ENCODE data around the gene ZNF280B. TPM values are rescaled to one million over a fixed set of nuclear protein-coding genes. Genes with fewer than 3 reads are reported as not detected.

Gene ZNF280B
- total RNA-seq, 2 experiments from 2014 or later, result 2.9 TPM

DNA sequence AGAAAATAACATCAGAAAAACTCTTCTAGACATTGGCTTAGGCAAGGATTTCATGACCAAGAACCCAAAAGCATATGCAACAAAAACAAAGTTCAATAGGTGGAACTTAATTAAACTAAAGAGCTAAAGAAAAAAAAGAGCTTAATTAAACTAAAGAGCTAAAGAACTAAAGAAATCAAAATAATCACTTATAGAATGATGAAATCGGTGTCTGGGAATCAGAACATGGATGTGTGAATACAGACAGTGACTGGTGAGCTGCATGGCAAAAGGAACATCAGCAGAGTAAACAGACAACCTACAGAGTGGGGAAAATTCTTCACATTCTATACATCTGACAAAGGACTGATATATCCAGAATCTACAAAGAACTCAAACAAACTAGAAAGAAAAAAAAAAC, 41.4 kb downstream of the ZNF280B start:
- no peak for DNase-seq
- H3K4me3 Mint-ChIP-seq, result no peak overlapping the region
- peaks cover 27% of the 10 kb centered on the region for H3K27me3 Mint-ChIP-seq
- no peaks in the 10 kb centered on the region for H3K4me1 Mint-ChIP-seq
- no peaks in the 10 kb centered on the region for H3K36me3 Mint-ChIP-seq
- peaks cover 12% of the 10 kb centered on the region for H3K9me3 Mint-ChIP-seq
- H3K27ac Mint-ChIP-seq, result no peak overlapping the region

DNA sequence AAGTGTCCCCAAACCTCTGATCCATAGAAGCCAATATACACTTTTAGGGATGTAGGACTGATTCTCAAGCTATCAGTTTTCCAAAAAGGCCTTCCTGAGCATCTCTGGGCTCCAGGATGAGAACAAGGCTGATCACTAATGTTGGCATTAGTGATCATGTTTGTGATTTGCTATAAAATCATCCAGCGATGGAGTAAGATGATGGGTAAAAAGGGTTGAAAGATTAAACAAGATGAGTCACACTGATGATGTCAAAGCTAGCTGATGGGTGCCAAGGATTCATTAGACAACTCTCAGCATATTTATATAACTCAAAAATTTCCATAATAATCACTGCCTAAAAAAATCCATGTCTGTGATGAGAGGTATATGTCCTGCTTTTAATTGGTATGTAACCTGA, 42.8 kb downstream of the ZNF280B start:
- H3K27me3 Mint-ChIP-seq, result peaks cover 32% of the 10 kb centered on the region
- no peak for DNase-seq
- no peaks in the 10 kb centered on the region for H3K4me1 Mint-ChIP-seq
- peaks cover 12% of the 10 kb centered on the region for H3K9me3 Mint-ChIP-seq
- no peak overlapping the region for H3K4me3 Mint-ChIP-seq
- no peaks in the 10 kb centered on the region for H3K36me3 Mint-ChIP-seq
- no peak overlapping the region for H3K27ac Mint-ChIP-seq

DNA sequence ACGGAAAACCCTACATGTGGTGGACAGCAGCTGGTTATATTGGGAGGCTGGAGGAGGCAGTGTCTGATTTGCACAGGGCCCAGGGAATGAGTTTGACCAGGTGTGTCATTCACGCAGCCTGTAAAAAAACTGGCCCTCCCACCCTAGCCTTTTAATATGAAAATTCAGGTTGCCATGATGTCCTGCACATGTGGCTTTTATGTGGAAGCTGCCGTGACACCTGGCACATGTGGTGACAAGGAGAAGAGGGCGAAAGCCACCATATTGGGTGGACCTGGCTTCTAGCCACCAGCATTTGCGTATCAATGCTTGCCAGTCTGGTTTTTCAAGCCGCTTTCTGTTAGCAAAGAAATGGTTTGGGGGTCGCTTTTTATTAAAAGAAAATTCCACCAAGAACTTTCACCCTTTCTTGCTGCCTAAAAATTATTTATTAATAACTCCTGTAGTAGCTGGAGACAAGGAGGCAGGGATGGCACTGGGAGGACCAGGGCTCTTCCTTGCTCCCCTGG, 43.4 kb downstream of the ZNF280B start:
- Mint-ChIP-seq H3K27me3 (peaks cover 36% of the 10 kb centered on the region), H3K4me3 (no peak overlapping the region), H3K4me1 (no peaks in the 10 kb centered on the region), H3K36me3 (no peaks in the 10 kb centered on the region), H3K27ac (no peak overlapping the region), H3K9me3 (peaks cover 15% of the 10 kb centered on the region)
- no peak for DNase-seq

DNA sequence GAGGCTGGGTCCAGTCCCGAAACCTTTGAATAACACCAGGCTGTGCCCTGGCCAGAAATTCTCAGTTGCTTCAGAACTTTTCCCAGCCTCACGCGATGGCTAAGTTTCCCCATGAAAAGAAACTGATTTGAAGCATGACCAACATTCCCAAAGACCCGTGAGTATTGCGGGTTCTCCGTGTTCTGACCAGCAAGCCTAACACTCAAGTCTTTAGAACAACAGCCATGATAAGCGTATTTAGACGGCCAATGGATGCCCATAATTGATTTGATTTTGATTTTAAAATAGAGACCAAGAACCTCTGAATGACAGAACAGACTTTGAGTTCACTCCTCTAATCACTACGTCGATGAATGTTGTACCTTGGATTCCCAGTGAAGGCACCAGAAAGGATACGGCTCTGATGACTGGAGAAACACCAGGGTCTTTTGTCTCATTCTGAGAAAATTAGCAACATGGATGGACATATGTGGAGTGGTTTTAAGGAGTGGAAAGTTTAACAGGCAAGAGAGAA, 43.9 kb downstream of the ZNF280B start:
- H3K27ac Mint-ChIP-seq, result no peak overlapping the region

DNA sequence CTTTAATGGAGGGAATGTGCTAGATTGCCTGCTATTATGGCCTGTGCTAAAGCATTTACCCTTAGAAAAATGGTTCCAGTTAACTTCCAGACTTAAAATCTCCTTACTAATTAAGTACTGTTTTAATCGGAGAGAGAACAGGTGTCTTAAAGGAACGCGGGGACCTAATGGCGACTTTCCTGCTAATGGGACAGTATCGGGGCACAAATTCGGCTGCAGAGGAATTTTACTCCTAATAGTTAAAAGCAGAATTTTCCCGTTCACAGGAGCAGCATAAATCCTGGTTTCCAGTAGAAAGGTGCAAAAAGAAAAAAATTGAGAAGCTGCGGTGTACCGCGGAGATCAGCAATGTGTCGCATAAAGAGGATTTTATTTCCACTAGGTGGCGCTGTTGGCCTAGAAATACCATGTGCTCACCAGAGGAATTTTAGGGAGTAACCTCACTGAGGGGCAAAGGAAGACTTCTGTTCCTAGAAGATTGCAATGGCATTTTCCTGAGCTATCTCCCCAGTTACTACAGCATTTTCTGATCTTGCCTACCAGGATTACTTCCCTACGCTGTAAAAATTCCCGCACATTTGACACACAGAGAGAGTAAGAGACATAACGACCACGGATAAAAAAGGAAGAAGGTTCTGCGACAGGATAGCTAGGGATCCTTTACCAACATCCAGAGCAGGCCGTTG, 44.5 kb downstream of the ZNF280B start:
- DNase-seq, result peak; percentile 32
- H3K27ac Mint-ChIP-seq, result no peak overlapping the region

More for the DNA sequence above, 43.9 kb downstream of the ZNF280B start:
- DNase-seq, result no peak
- Mint-ChIP-seq H3K36me3 (peaks cover 3% of the 10 kb centered on the region), H3K27me3 (peaks cover 36% of the 10 kb centered on the region), H3K9me3 (peaks cover 14% of the 10 kb centered on the region), H3K4me3 (no peak overlapping the region), H3K4me1 (no peaks in the 10 kb centered on the region)

DNA sequence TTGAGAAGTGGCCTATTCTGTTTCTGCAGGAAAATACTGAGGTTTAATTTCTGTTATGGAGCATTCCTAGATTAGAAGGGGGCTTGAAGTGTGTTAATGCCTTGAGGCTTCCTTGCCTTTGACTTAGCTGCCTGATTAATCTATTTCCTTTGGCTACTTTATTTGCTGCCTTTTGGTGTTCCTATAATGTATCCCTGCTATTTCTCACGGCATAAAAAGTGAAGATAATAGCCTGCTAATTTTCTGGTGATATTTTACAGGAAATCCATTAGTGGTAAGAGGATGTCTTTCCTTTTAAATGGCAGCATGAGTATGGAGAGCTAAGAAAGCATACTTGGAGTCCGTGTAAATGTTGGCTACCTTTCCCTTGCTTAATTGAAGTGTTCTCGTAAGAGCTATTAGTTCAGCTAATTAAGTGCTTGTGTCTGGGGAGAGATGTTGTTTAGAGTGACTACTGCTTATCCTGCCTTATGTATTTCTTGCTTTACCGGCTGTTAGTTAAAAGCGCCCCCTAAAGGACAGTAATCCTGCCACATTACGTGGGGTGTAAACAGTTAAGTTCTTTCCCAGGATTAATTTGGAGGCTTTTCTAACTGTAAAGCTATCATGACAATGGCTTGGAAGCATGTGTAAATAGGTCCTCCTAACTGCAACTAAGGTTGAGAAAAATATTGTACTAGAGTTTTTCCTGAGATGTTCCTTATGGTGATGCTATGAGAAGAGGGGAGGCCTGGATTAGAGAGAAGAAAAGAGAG, 45.6 kb downstream of the ZNF280B start:
- DNase-seq, result no peak
- H3K4me3 Mint-ChIP-seq, result no peak overlapping the region

More for the DNA sequence above, 44.5 kb downstream of the ZNF280B start:
- Mint-ChIP-seq H3K36me3 (peaks cover 9% of the 10 kb centered on the region), H3K4me3 (no peak overlapping the region), H3K4me1 (no peaks in the 10 kb centered on the region), H3K27me3 (peaks cover 33% of the 10 kb centered on the region), H3K9me3 (peaks cover 16% of the 10 kb centered on the region)

DNA sequence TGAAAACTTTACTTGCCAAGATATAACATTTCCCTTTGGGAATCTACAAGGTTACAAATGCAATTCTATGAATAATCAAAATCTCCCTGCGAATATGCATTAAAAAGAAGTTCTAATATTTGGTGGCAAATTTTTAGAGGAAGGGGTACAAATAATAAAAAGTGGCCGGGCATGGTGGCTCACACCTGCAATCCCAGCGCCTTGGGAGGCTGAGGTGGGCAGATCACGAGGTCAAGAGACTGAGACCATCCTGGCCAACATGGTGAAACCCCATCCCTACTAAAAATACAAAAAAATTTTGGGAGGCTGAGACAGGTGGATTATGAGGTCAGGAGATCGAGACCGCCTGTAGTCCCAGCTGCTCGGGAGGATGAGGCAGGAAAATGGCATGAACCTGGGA, 47.0 kb downstream of the ZNF280B start:
- Mint-ChIP-seq H3K4me3 (no peak overlapping the region), H3K27me3 (peaks cover 29% of the 10 kb centered on the region), H3K27ac (no peak overlapping the region), H3K4me1 (no peaks in the 10 kb centered on the region), H3K36me3 (peaks cover 11% of the 10 kb centered on the region), H3K9me3 (peaks cover 25% of the 10 kb centered on the region)
- DNase-seq, result no peak

More for the DNA sequence above, 45.6 kb downstream of the ZNF280B start:
- H3K4me1 Mint-ChIP-seq, result no peaks in the 10 kb centered on the region
- H3K27ac Mint-ChIP-seq, result no peak overlapping the region
- peaks cover 11% of the 10 kb centered on the region for H3K36me3 Mint-ChIP-seq
- peaks cover 29% of the 10 kb centered on the region for H3K27me3 Mint-ChIP-seq
- H3K9me3 Mint-ChIP-seq, result peaks cover 21% of the 10 kb centered on the region

DNA sequence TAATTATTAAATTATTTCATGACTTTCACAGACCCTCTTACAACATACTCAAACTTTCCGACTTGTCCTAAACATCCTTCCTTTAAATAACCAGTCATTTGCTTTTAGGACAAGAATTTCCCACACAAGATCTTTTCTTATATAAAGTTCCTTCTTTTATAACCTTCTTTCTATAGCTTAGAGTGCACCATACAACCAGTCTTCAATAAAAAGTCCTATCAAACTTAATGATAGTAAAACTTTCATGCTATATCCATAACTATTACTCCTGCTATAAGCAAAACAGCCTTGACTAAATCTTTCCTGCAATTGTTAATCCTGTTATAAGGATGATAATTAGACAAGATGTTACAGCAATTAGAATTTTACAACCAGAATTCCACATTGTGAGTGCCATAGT, 47.4 kb downstream of the ZNF280B start:
- H3K4me1 Mint-ChIP-seq, result no peaks in the 10 kb centered on the region
- no peak overlapping the region for H3K4me3 Mint-ChIP-seq
- H3K9me3 Mint-ChIP-seq, result peaks cover 25% of the 10 kb centered on the region
- DNase-seq, result no peak
- peaks cover 11% of the 10 kb centered on the region for H3K36me3 Mint-ChIP-seq
- H3K27me3 Mint-ChIP-seq, result peaks cover 29% of the 10 kb centered on the region
- H3K27ac Mint-ChIP-seq, result no peak overlapping the region

DNA sequence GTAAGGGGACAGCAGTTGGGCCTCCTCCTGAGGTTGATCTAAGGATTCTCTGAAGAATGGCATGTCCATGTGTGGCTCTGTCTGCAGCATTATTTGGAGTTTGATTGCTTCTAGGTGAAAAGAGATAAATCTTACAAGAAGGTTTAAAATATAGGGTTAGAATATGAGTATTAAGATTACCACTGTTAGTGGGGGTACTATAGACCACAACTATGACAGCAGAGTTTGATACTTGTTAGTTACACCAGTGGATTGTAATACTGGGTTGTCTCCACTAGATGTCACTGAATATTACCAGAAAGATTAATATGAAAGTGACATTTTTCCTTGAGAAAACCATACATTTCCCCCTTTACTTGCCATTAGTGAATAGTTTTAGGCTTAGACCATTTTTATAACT, 47.9 kb downstream of the ZNF280B start:
- peaks cover 31% of the 10 kb centered on the region for H3K27me3 Mint-ChIP-seq
- H3K27ac Mint-ChIP-seq, result no peak overlapping the region
- no peak for DNase-seq
- no peaks in the 10 kb centered on the region for H3K4me1 Mint-ChIP-seq
- no peak overlapping the region for H3K4me3 Mint-ChIP-seq
- H3K9me3 Mint-ChIP-seq, result peaks cover 25% of the 10 kb centered on the region
- peaks cover 11% of the 10 kb centered on the region for H3K36me3 Mint-ChIP-seq

DNA sequence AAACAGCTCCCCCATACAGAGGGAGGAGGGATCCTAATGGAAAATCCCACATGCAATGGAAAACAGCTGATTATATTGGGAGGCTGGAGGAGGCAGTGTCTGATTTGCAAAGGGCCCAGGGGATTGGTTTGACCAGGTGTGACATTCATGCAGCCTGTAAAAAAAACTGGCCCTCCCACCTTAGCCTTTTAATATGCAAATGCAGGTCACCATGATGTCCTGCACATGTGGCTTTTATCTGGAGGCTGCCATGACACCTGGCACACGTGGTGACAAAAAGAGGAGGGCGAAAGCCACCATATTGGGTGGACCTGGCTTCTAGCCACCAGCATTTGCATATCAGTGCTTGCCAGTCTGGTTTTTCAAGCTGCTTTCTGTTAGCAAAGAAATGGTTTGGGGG, 48.5 kb downstream of the ZNF280B start:
- H3K4me3 Mint-ChIP-seq, result no peak overlapping the region

DNA sequence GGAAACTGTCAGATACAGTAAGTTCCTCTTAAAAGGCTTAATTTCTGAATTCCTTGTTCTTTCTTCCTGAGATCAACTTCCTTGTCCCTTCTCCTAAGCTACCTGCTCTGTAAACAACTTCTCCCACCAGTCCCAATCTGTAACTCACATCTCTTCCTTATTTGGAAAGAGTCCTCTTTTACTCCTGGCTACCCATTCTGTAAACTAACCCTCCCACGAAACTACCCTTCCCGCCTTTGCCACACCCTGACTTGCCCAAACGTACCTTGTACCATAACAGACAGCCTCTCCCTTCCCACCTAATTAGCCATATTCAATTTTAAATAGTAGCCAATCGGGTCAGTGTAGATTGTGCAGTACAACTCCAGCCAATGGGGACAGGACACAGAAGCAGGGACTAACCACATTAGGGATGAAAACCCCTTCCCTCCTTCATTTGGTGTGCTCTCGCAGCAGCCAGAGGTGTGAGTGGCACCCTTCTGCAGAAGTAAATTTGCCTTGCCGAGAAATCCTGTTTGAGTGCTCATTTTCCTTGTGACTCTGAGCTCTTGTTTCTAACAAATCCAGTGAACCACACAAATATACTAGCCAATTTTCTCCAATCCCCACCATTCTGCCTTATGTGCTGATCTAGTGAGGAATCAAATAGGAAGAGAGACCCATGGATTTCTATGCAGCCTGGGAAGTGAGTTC, 49.5 kb downstream of the ZNF280B start:
- H3K9me3 Mint-ChIP-seq, result peaks cover 29% of the 10 kb centered on the region
- no peaks in the 10 kb centered on the region for H3K4me1 Mint-ChIP-seq
- H3K4me3 Mint-ChIP-seq, result no peak overlapping the region
- no peak for DNase-seq
- peaks cover 35% of the 10 kb centered on the region for H3K27me3 Mint-ChIP-seq
- H3K36me3 Mint-ChIP-seq, result peaks cover 11% of the 10 kb centered on the region
- H3K27ac Mint-ChIP-seq, result no peak overlapping the region

More for the DNA sequence above, 48.5 kb downstream of the ZNF280B start:
- Mint-ChIP-seq H3K27me3 (peaks cover 32% of the 10 kb centered on the region), H3K36me3 (peaks cover 11% of the 10 kb centered on the region), H3K27ac (no peak overlapping the region), H3K9me3 (peaks cover 25% of the 10 kb centered on the region), H3K4me1 (no peaks in the 10 kb centered on the region)
- no peak for DNase-seq

DNA sequence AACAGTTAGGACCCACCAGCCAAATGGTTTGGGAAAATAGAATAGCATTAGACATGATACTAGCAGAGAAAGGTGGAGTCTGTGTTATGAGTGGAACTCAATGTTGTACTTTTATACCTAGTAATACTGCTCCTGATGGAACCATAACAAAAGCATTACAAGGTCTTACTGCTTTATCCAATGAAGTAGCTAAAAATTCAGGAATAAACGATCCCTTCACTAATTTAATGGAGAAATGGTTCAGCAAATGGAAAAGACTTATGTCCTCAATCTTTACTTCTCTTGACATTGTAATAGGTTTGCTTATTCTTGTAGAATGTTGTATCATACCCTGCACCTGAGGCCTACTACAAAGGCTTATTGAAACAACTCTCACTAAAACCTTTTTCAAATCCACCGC, 50.2 kb downstream of the ZNF280B start:
- Mint-ChIP-seq H3K9me3 (peaks cover 34% of the 10 kb centered on the region), H3K36me3 (peaks cover 11% of the 10 kb centered on the region), H3K27me3 (peaks cover 33% of the 10 kb centered on the region), H3K4me3 (no peak overlapping the region), H3K27ac (no peak overlapping the region), H3K4me1 (no peaks in the 10 kb centered on the region)
- DNase-seq, result no peak

DNA sequence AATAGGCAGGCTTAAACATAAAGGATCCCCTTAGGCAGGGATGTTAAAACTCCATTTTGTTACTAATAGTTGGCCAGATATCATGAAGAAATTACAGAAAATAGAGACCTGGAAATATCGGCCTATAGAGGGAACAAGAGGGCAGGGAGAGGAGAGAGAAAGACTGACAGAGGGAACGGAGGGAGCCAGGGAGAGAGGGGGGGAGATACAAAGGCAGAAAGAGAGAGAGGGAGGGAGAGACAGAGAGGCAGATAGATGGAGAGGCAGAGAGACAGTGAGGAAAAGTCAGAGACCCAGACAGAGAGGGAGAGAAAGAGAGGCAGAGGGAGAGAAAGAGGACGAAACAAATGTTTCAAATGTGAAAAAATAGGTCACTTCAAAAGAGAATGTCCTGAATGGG, 53.5 kb downstream of the ZNF280B start:
- H3K9me3 Mint-ChIP-seq, result peaks cover 42% of the 10 kb centered on the region
- peaks cover 5% of the 10 kb centered on the region for H3K4me1 Mint-ChIP-seq
- peaks cover 11% of the 10 kb centered on the region for H3K36me3 Mint-ChIP-seq
- H3K4me3 Mint-ChIP-seq, result no peak overlapping the region
- no peak overlapping the region for H3K27ac Mint-ChIP-seq
- H3K27me3 Mint-ChIP-seq, result peaks cover 27% of the 10 kb centered on the region
- no peak for DNase-seq

DNA sequence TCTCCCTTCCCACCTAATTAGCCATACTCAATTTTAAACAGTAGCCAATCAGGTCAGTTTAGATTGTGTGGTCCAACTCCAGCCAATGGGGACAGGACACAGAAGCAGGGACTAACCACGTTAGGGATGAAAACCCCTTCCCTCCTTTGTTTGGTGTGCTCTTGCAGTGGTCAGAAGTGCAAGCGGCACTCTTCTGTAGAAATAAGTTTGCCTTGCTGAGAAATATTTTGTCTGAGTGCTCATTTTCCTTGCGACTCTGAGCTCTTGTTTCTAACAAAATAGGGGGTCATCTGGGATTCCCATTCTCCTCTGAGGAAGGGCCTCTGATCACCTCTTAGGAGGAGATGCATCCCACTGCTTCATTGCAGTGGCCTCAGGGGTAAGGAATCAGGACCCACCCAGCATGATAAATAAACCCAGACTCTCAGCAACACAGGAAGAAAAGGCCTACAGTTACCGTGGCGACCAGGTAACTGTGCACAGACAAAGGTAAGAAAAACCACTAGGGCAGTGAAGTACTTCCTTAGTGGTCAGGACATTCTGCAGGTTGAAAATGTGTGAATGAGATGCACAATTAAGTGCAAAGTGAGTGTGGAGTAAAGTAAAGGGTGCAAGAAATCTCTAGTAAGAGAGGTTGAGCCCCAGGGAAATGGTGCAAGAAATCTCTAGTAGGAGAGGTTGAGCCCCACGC, 55.4 kb downstream of the ZNF280B start:
- Mint-ChIP-seq H3K4me1 (peaks cover 5% of the 10 kb centered on the region), H3K36me3 (no peaks in the 10 kb centered on the region), H3K27me3 (peaks cover 33% of the 10 kb centered on the region), H3K4me3 (no peak overlapping the region), H3K27ac (no peak overlapping the region), H3K9me3 (peaks cover 25% of the 10 kb centered on the region)
- DNase-seq, result no peak
